ENCODE data around the gene XPO4. TPM values are rescaled to one million over a fixed set of nuclear protein-coding genes. Genes with fewer than 3 reads are reported as not detected.
A peak's percentile ranks its signal among the peaks of the same experiment; 100 is the strongest.
"Not testable (repeated sequence)": the region's sequence is repeated elsewhere in the genome, so short reads cannot be mapped to it uniquely, and the experiment has no call there.

XPO4 gene
- total and polyA plus RNA-seq, 2 of the 8 experiments (the other 6 are each of a cell fraction or from before 2014, with no cell fraction given), result 11.9 to 33.3 TPM

DNA sequence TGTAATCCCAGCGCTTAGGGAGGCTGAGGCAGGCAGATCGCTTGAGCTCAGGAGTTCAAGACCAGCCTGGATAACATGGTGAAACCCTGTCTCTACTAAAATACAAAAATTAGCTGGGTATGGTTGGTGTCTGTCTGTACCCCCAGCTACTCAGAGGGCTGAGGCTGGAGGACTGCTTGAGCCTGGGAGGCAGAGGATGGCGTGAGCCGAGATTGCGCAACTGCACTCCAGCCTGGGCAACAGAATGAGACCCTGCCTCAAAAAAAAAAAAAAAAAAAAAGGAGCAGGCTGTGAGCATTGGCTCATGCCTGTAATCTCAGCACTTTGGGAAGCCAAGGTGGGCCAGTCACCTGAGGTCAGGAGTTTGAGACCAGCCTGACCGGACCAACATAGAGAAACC, 12.0 kb downstream of the XPO4 start:
- TF ChIP-seq CEBPB (IDR thresholded peaks at IDR 0.05; ENCODE audit: low read depth, low read length), result peak; percentile 87
- H2BK5ac ChIP-seq (ENCODE audit: low read depth, low read length); H2BK120ac ChIP-seq (replicated peaks; ENCODE audit: low read depth, low read length); H4K20me1 ChIP-seq (replicated peaks in 1 of 2; ENCODE audit: control insufficient read depth in 1 of 2, insufficient read depth in 2 of 2, low read length in 2 of 2); H3K9me3 ChIP-seq (ENCODE audit: insufficient read depth in 2 of 2, low read depth in 1 of 2, low read length in 1 of 2); H4K5ac ChIP-seq (ENCODE audit: insufficient read length, low read depth, low read length); H4K91ac ChIP-seq (replicated peaks; ENCODE audit: insufficient read length, low read length); H3K14ac ChIP-seq (ENCODE audit: insufficient read length); H2BK15ac ChIP-seq (ENCODE audit: low read length); DNase-seq (ENCODE audit: low read depth in 1 of 2, low spot score in 2 of 2); H4K8ac ChIP-seq (ENCODE audit: extremely low read depth, insufficient read depth, low read length); H3K27ac ChIP-seq (ENCODE audit: low read depth, low read length); H3K4me2 ChIP-seq (ENCODE audit: insufficient read depth in 1 of 2, low read depth in 2 of 2, low read length in 2 of 2); FAIRE-seq; H3K23ac ChIP-seq (ENCODE audit: insufficient read length); H2BK20ac ChIP-seq (ENCODE audit: low read length); H2AK5ac ChIP-seq (ENCODE audit: low read depth, low read length); H3K23me2 ChIP-seq (ENCODE audit: low read depth, low read length); H3K4me1 ChIP-seq (replicated peaks in 1 of 4; ENCODE audit: control insufficient read depth in 3 of 4, insufficient read depth in 4 of 4, low read length in 3 of 4); H2BK12ac ChIP-seq (ENCODE audit: low read depth, low read length); H3K4me3 ChIP-seq (ENCODE audit: extremely low read depth in 1 of 4, insufficient read depth in 2 of 4, low read depth in 3 of 4, low read length in 4 of 4); H3K56ac ChIP-seq (replicated peaks; ENCODE audit: insufficient read length, low read depth, low read length); H3K36me3 ChIP-seq (ENCODE audit: control insufficient read depth in 2 of 4, insufficient read depth in 4 of 4, low read length in 3 of 4); H3K27me3 ChIP-seq (replicated peaks in 1 of 4; ENCODE audit: control insufficient read depth in 3 of 4, extremely low read depth in 1 of 4, insufficient read depth in 3 of 4, low read length in 3 of 4); H3K4ac ChIP-seq (replicated peaks; ENCODE audit: insufficient read length, low read depth, low read length); H3K79me1 ChIP-seq (ENCODE audit: low read depth, low read length); H3K9ac ChIP-seq (replicated peaks in 1 of 4; ENCODE audit: extremely low read depth in 1 of 4, low read depth in 3 of 4, low read length in 3 of 4); H2AFZ ChIP-seq (ENCODE audit: low read length); H3K18ac ChIP-seq (ENCODE audit: extremely low read depth, low read length): not testable (repeated sequence)
- ChIA-PET CTCF (ENCODE audit: partially characterized antibody) (interaction anchor here (0.6 to 1.3 kb wide), 2 partner anchors 9 to 29 kb away, joined by 3 read pairs; no protein-coding TSS in a partner anchor), POLR2A (ENCODE audit: partially characterized antibody) (interaction anchor here (0.6 to 4.2 kb wide), 5 partner anchors 10 to 322 kb away, joined by 3 to 22 read pairs (median 4); partner anchors contain the start of gene XPO4)
- 89% methylated on average over 6 of the region's 6 CpGs; no CpG with 5 or more reads in 1 of the 2 experiments for WGBS, 2 experiments (ENCODE audit: extremely low coverage in 1 of 2, insufficient coverage in 1 of 2, insufficient read length in 1 of 2, insufficient replicate concordance in 2 of 2, low coverage in 1 of 2, low lambda C conversion rate in 2 of 2, missing lambda C conversion rate in 1 of 2)
- peaks cover 22 to 99% of the 10 kb centered on the region in 2 experiments for H3K79me2 ChIP-seq (ENCODE audit: control insufficient read depth in 1 of 2, insufficient read depth in 2 of 2, low read length in 2 of 2)
